GM12872 (cell line): ENCODE measurements around the gene EDN2.

ENCODE experiments used
- TF ChIP-seq, protein P1 (sequence below): IDR thresholded peaks from 3 replicates; pipeline ENCODE4 v1.5.1; 2011; ENCODE audit warnings: low read depth, mild to moderate bottlenecking, low read length, moderate library complexity; ENCODE audit not compliant: insufficient read depth

EDN2 gene

GRCh38 chr1:41528726-41529605, 44.5 kb upstream of the EDN2 start:
- TF ChIP-seq, protein P1, sequence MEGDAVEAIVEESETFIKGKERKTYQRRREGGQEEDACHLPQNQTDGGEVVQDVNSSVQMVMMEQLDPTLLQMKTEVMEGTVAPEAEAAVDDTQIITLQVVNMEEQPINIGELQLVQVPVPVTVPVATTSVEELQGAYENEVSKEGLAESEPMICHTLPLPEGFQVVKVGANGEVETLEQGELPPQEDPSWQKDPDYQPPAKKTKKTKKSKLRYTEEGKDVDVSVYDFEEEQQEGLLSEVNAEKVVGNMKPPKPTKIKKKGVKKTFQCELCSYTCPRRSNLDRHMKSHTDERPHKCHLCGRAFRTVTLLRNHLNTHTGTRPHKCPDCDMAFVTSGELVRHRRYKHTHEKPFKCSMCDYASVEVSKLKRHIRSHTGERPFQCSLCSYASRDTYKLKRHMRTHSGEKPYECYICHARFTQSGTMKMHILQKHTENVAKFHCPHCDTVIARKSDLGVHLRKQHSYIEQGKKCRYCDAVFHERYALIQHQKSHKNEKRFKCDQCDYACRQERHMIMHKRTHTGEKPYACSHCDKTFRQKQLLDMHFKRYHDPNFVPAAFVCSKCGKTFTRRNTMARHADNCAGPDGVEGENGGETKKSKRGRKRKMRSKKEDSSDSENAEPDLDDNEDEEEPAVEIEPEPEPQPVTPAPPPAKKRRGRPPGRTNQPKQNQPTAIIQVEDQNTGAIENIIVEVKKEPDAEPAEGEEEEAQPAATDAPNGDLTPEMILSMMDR: no peak

- TF ChIP-seq, protein P1: no peak
Measured at GRCh38 chr1:41528106-41528505, 43.6 kb upstream of the EDN2 start.

GRCh38 chr1:41526956-41527561, 42.6 kb upstream of the EDN2 start:
- TF ChIP-seq, protein P1: no peak

GRCh38 chr1:41525891-41526587, 41.6 kb upstream of the EDN2 start:
- TF ChIP-seq, protein P1: no peak

DNA sequence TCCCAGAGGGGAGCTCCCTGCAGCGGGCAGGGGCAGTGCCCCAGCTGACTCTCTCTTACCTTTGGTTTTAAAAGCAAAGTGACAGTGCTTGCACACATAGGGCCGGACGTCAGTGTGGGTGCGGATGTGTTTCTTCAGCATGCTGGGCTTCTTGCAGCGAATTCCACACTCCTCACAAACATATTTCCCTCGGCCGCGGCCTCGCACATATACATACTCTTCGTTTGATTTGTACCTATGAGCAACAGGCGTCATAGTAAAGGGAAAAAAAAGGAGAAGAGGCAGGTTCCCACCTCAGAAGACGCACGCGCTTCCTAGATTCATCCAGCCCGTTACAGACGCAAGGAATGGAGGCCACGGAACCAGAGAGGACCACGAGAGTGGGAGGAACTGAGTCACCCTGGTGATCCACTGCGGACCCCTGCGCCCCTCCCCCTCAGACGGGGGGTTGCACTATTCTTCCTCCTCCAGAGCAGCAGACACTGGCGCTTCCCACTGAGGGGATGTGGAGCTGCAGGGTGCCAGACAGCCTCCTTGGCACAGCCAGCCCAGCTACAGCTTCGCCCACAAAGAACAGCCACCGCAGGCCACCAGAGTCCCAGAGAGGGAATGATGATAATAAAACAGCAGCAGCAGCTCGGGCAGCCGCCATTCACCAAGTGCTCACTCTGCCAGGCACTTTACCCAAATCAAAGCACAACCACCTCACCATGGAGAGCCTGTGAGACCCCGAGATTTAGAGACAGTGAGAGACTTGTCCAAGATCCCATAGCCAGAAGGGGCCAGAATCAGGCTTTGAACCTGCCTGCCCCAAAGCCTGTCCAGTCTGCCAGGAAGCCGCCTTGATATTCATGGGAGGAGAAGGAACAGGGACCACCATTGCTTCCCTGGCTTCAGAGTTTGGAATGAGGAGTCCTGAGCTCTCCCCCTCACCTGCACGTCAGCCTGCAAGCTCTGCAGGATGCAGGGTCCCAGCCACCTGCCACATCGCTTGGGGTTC, 40.5 kb upstream of the EDN2 start:
- TF ChIP-seq, protein P1: no peak

GRCh38 chr1:41523949-41524675, 39.6 kb upstream of the EDN2 start:
- TF ChIP-seq, protein P1: no peak
